Measurements from ENCODE around the gene NTRK2. TPM values are rescaled to one million over a fixed set of nuclear protein-coding genes. Genes with fewer than 3 reads are reported as not detected.

The NTRK2 gene
- total RNA-seq, 1 donor from 2014 or later, result 9.8 TPM

GRCh38 chr9:84886866-84887265 lies 217.3 kb downstream of the NTRK2 start:
- DNase-seq (ENCODE audit: low read depth), result no peak

DNA sequence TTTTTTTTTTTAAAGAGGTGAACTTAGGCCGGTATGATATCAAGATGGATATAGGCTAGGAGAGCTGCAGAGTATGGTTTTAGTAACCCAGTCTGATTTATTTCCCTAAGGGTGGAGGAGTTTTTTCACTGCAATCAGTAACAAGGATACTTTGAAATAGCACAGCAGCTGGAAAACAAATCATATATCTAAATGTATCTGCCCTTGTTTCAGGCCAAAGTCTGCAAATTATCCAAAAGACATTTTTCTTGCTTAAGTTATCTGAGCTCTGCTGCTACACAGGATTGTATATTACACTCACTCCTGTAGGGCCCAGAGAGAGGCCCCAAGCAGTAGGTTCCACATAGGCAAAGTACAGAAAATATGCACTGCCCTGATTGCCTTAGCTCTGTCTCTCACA lies 222.4 kb downstream of the NTRK2 start:
- no peak for DNase-seq (ENCODE audit: low read depth)

DNA sequence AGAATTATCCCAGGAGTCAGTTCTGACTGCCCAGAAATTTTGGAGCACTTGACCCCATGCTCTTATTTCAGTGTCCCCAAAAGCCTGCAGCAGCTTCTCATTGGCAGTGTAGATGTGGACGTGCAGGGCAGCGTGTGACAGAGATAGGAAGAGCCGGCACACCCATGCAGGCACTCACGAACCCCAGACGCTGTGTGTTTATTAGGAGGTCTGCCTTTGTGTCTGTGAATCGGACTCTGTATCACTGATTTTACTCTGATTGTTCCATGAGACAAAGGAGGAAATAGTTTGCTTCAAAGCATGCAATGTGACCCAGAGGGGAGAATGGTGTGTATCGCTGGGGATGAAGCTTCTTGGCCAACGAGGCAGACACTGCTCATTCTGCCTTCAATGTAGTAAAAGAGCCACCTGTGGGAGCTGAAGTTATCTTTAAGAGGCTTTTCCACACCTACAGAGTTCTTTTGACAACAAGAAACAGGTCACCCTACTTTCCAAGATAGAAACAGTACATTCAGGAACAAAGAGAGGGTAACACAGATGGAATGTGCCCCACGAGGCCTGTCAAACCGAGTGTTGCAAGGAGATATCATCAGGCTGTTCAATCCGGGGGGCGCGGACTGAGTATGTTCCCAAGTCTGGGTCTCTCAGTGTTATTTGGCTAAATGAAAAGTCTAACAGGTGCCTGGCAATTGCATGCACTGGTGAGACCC lies 224.0 kb downstream of the NTRK2 start:
- DNase-seq (ENCODE audit: low read depth), result no peak

GRCh38 chr9:84894859-84895258 lies 225.3 kb downstream of the NTRK2 start:
- no peak for DNase-seq (ENCODE audit: low read depth)

DNA sequence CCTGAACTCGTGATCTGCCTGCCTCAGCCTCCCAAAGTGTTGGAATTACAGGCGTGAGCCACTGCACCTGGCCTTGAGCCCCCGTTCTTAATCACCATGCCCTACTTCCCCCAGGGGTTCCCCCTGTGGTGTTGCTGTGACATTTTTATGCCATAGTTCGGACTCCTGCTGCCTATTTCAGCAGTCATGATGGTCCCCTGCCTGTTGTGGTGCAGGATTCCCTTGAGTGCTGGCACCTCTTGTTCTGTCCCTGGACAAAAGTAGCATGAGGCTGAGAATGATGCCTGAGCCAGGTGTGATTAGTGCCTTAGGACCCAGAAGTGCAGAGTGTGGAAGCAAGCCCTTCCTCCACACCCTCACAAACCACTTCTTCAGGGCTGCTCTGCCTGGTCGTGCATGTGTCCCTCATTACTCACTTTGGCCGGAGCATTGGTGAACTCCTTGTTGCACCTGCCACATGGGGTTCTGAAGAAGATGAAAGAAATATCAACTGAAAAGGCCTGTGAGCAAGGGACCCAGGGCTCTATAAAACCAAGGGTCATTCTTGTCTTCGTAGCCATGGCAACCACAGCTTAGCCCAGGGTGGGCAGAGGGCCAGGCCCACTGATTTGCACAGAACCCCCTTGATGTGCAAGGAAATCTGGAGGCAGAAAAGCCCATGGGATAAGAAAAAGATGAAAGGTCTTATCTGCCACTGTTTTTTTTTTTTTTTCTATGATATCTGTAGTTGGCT lies 228.0 kb downstream of the NTRK2 start:
- no peak for DNase-seq (ENCODE audit: low read depth)

DNA sequence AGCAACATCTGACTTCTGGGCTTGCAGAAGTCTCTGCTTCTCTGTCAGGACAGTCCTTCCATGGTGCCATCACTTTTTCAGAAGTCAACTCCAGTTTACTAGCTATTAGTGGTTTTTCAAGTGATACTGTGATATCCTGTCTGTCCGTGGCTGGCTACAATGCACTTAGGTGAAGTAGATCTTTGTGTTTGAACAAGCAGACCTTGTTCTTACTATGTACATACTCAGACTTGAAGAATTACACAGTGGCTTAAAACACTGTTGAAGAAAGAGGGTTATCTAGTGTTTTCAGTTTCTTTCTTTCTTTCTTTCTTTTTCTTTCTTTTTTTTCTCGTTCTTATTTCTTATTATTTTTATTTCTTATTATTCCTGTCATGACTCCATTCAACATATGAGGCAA lies 228.7 kb downstream of the NTRK2 start:
- DNase-seq (ENCODE audit: low read depth), result no peak

GRCh38 chr9:84898618-84899017 lies 229.1 kb downstream of the NTRK2 start:
- peak; percentile 21 for DNase-seq (ENCODE audit: low read depth)

DNA sequence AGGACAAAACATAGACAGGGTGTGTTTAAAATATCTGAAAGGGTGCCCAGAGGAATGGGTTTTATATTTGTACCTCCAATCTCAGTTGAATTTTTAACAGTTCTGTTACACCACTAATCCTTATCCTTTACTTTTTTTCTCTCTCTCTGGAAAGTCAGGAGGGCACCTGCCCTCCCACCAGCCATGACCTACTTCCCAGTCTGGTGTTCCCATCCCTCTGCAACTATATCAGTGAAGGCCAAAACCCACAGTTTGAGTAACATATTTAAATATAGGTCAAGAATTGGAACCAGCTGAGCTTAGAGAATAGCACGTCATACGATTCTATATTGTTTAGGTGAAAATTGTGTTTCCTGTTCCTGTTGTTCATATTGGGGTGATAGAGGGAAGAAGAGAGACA lies 229.8 kb downstream of the NTRK2 start:
- DNase-seq (ENCODE audit: low read depth), result no peak

GRCh38 chr9:84900421-84900820 lies 230.9 kb downstream of the NTRK2 start:
- DNase-seq (ENCODE audit: low read depth), result no peak

DNA sequence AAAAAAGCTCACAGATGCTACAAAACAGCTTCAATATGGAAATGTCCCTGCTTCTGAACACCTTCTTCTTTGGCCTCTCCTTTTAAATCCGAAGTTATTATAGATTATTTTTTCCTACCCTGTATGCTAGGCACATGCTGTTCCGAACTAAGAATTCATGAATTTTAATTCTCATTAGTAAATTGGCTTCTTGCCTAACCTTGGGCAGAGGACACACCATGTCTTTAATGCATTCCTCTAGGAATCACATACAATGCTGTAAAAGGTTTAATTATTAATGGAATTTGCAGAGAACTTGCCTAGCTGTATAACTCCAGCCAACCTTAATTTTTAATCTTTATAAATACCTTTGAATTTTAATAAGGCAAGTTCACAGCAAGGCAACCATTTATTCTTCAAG lies 234.4 kb downstream of the NTRK2 start:
- DNase-seq (ENCODE audit: low read depth), result peak; percentile 88

- DNase-seq (ENCODE audit: low read depth), result no peak
Observed at GRCh38 chr9:84916769-84917168, 247.2 kb downstream of the NTRK2 start.

GRCh38 chr9:84917366-84918070 lies 248.0 kb downstream of the NTRK2 start:
- DNase-seq (ENCODE audit: low read depth), result peak; percentile 33

- DNase-seq (ENCODE audit: low read depth), result peak; percentile 72
Observed at GRCh38 chr9:84919440-84919839, 249.9 kb downstream of the NTRK2 start.

GRCh38 chr9:84921175-84921574 lies 251.6 kb downstream of the NTRK2 start:
- no peak for DNase-seq (ENCODE audit: low read depth)

DNA sequence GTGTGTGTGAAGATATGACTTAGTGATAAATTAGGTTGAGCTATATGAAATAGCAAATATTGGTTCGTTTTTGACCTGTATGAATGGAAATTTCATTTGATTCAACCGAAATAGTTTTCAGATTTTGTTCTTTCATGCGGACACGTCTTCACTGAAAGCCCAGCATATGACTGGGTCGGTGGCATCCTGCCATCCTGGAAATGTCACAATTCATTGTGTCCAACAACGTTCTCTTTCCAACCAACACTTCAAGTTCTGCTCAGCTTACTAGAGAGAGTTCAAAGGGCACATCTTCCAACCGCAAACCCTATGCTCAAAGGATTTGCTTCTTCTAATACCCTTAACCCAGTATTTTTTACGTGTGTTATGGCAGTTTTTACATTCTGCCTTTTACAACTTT lies 252.5 kb downstream of the NTRK2 start:
- no peak for DNase-seq (ENCODE audit: low read depth)

DNA sequence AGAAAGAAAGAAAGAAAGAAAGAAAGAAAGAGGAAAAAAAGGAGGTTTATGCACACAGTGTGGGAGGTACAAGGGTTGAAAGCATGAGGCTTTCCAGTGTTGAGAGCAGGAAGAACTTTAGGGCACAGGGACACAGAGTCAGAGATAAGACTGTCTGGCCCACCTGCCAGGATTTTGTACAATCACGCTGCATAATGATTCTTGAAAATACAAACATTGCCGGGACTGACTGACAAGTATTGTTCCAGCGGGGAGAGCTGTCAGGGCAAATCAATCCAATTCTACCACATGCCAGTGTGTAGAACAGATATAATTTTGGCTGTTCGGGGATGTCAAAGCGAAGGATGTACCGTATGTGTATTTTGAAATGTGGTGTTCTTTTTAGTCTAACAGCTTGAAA lies 254.7 kb downstream of the NTRK2 start:
- DNase-seq (ENCODE audit: low read depth), result no peak

GRCh38 chr9:84925225-84925872 lies 255.8 kb downstream of the NTRK2 start:
- DNase-seq (ENCODE audit: low read depth), result no peak

DNA sequence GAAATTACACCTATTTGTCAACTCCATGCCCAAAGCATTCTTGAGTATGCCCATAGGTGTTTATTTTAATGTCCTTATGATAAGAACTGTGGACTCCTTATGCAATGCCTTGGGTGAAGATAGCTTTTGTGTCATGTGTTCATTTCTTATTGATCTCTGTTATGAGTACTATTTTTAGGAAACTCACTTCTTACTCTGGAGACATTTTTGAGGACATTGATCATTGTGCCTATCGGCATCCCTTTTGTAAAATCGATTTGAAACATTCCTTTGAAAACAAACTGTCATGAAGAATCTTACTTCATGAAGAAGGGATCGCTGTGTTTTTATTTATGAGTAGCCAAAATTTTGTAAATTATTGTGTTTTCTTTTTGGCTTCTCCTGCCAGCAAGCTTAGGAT lies 257.3 kb downstream of the NTRK2 start:
- no peak for DNase-seq (ENCODE audit: low read depth)

DNA sequence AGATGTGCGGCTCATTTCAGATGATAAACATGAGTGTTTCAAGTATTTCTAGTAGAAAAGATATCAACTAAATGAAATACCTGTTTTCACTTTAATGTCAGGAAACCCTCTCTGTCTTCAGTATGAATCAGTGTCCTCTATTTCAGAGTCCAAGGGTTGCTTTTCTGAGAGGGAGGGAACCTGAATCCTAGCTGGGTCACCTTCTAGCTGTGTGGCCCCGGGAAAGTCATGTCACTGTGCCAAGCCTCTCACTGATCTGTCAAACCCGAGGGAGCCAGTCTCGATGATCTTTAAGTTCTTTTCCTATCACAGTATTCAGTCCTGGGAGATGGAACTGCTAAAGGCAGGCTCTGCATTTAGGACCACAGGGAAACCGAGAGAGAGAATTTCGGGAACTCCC lies 258.9 kb downstream of the NTRK2 start:
- no peak for DNase-seq (ENCODE audit: low read depth)

GRCh38 chr9:84929068-84929467 lies 259.5 kb downstream of the NTRK2 start:
- DNase-seq (ENCODE audit: low read depth), result no peak

DNA sequence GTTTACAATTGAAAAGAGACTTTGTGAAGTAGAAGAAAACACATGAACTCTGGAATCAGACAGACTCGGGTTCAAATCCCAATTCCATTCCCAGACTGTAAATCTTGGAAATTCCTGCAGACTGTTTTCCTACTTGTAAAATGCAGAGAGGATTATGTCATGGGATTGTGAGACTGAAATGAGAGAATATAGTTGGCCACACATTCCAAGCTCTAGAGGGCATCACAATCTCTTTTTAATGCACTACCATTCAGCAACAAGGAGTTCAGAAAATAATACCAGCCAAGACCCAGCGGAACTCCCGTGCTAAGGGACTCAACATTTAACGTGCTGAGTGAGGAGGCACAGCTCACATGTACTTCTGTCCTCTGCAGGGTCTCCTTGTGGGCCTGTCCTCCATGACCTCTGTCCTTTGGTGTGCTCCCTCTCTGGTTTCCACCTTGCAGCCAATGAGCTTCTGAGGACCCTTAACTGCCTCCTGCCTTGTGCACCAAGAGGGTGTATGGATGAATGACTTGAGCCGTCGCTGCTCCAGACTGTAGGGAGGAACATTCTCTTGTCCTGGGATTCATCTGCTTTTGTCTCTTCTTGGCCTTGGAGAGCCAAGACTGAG lies 263.5 kb downstream of the NTRK2 start:
- DNase-seq (ENCODE audit: low read depth), result peak; percentile 56

- no peak for DNase-seq (ENCODE audit: low read depth)
Observed at GRCh38 chr9:84935528-84936117, 266.1 kb downstream of the NTRK2 start.
